OCI-LY7 (cell line): ENCODE data around the gene DGKH. TPM values are rescaled to one million over a fixed set of nuclear protein-coding genes. Genes with fewer than 3 reads are reported as not detected.
A peak's percentile ranks its signal among the peaks of the same experiment; 100 is the strongest.

Source experiments
- BruUV-seq: library from RNA; stranded (reverse); fragments of 400-500 nt; replicated peaks from 2 replicates; lab custom pipeline; 2021; lab: Mats Ljungman, UMichigan
- CTCF ChIA-PET: fragments of 300-600 bp; sonication (Branson Sonifier 250); formaldehyde crosslinking; loops from one replicate; lab custom pipeline; 2022; ENCODE audit warnings: antibody characterized with exemption; ENCODE audit not compliant: unreplicated experiment; lab: Charles Lee
- POLR2A ChIA-PET: fragments of 300-600 bp; sonication (Branson Sonifier 250); formaldehyde crosslinking; loops from one replicate; lab custom pipeline; 2022; ENCODE audit warnings: antibody characterized with exemption; lab: Charles Lee
- DNase-seq: peaks from one replicate; pipeline ENCODE4 v3.0.0-alpha.2; 2015; ENCODE audit warnings: low spot score
- H2AFZ ChIP-seq: fragments of 200-600 bp; sonication (generic), shearing (Covaris generic); 2 replicates; pipeline ENCODE4 v1.6.1; 2014; ENCODE audit warnings: mild to moderate bottlenecking, antibody characterized with exemption, low read length, moderate library complexity
- H3K27ac ChIP-seq: fragments of 200-600 bp; sonication (generic); 2 replicates; pipeline ENCODE4 v1.5.1; 2014; ENCODE audit warnings: mixed run types, low read depth, mild to moderate bottlenecking, moderate library complexity, low read length, inconsistent platforms; ENCODE audit not compliant: poor library complexity, severe bottlenecking
- H3K36me3 ChIP-seq: fragments of 200-600 bp; sonication (generic); 2 replicates; pipeline ENCODE4 v1.6.1; 2014; ENCODE audit warnings: mild to moderate bottlenecking, antibody characterized with exemption, low read length, moderate library complexity, mixed read lengths; ENCODE audit not compliant: insufficient read depth
- H3K4me1 ChIP-seq: fragments of 200-600 bp; sonication (generic); 2 replicates; pipeline ENCODE4 v1.5.1; 2014; ENCODE audit warnings: mild to moderate bottlenecking, low read length; ENCODE audit not compliant: insufficient read depth, poor library complexity, severe bottlenecking
- H3K4me2 ChIP-seq: fragments of 200-600 bp; sonication (generic); 2 replicates; pipeline ENCODE4 v1.6.1; 2014; ENCODE audit warnings: mild to moderate bottlenecking, low read length
- H3K4me3 ChIP-seq: fragments of 200-600 bp; sonication (generic); 2 replicates; pipeline ENCODE4 v1.5.1; 2014; ENCODE audit warnings: mild to moderate bottlenecking, low read depth, low read length; ENCODE audit not compliant: poor library complexity, severe bottlenecking
- H3K79me2 ChIP-seq: fragments of 200-600 bp; sonication (generic); 2 replicates; pipeline ENCODE4 v1.6.1; 2016; ENCODE audit warnings: low read depth, mild to moderate bottlenecking, low read length, moderate library complexity, mixed read lengths; ENCODE audit not compliant: insufficient read depth
- H3K9me2 ChIP-seq: fragments of 200-600 bp; sonication (generic); 2 replicates; pipeline ENCODE4 v1.6.1; 2016; ENCODE audit warnings: mild to moderate bottlenecking, low read length, mixed read lengths; ENCODE audit not compliant: insufficient read depth
- H3K9me3 ChIP-seq: fragments of 200-600 bp; sonication (generic); 2 replicates; pipeline ENCODE4 v1.6.1; 2014; ENCODE audit warnings: mild to moderate bottlenecking, mixed run types, low read length, mixed read lengths
- H4K20me1 ChIP-seq: fragments of 200-600 bp; sonication (generic); 2 replicates; pipeline ENCODE4 v1.6.1; 2014; ENCODE audit warnings: mild to moderate bottlenecking, antibody characterized with exemption, low read length, moderate library complexity, mixed read lengths; ENCODE audit not compliant: insufficient read depth
- CTCF ChIP-seq: fragments of 200-600 bp; sonication (generic); conservative IDR thresholded peaks from 2 replicates; pipeline ENCODE4 v1.5.1; 2014; ENCODE audit warnings: mild to moderate bottlenecking, antibody characterized with exemption, low read length, moderate library complexity, mixed read lengths
- EZH2phosphoT487 ChIP-seq: fragments of 200-600 bp; sonication (generic); IDR thresholded peaks from 2 replicates; pipeline ENCODE4 v1.6.1; 2018; ENCODE audit warnings: low read depth, borderline replicate concordance, mild to moderate bottlenecking, mixed run types, antibody characterized with exemption, low read length, moderate library complexity, mixed read lengths
- intact Hi-C: fragments of 100-400 bp; cut with micrococcal nuclease; formaldehyde crosslinking; loops from one replicate; pipeline ENCODE4 v1.10.0; 2022; ENCODE audit not compliant: unreplicated experiment
- total RNA-seq, 2 experiments: library from RNA; depleted of rRNA in 1 of 2; stranded (reverse); fragments of >200 nt in 1 of 2; shearing (Covaris generic) in 1 of 2; gene quantifications; 2 replicates each; pipeline ENCODE4 v1.2.3, GENCODE V29; 2014 to 2022

The DGKH gene
- total RNA-seq, 2 experiments from 2014 or later, result 6.2 to 16.1 TPM

- Histone ChIP-seq H2AFZ (peak overlapping the region; percentile 60; the same call in 1 of the 2 replicates), H3K27ac (no peak overlapping the region), H3K79me2 (no peaks in the 10 kb centered on the region), H3K4me3 (peak overlapping the region; percentile 71), H3K4me2 (peak overlapping the region; percentile 94), H3K9me2 (no peaks in the 10 kb centered on the region), H4K20me1 (no peaks in the 10 kb centered on the region; the same call in 1 of the 2 replicates), H3K4me1 (peaks cover 14% of the 10 kb centered on the region), H3K36me3 (no peaks in the 10 kb centered on the region), H3K9me3 (peaks cover 2% of the 10 kb centered on the region; the same call in 1 of the 2 replicates)
- TF ChIP-seq EZH2phosphoT487, result no peak
- TF ChIP-seq CTCF, result no peak
- CTCF ChIA-PET, result no interaction called here
- peak; percentile 53 for DNase-seq
- intact Hi-C loops, result loop anchor here (2.0 to 5.0 kb wide), 2 partner anchors 124 to 231 kb away; partner anchors contain the start of gene AKAP11
- POLR2A ChIA-PET, result interaction anchor here (1.1 to 1.2 kb wide), 2 partner anchors 80 to 125 kb away, joined by 3 to 6 read pairs; partner anchors contain the start of gene VWA8
- BruUV-seq, result no TSS peak
These were observed 7.3 kb upstream of the DGKH start for GRCh38 chr13:42041011-42041683.

GRCh38 chr13:42041684-42042035 is 6.8 kb upstream of the DGKH start:
- H4K20me1 ChIP-seq, result peaks cover 2% of the 10 kb centered on the region; the same call in 1 of the 2 replicates
- CTCF ChIA-PET, result no interaction called here
- peak overlapping the region; percentile 71 for H3K4me3 ChIP-seq
- no peak overlapping the region; the same call in 1 of the 2 replicates for H2AFZ ChIP-seq
- H3K4me1 ChIP-seq, result peaks cover 14% of the 10 kb centered on the region
- H3K4me2 ChIP-seq, result peak overlapping the region; percentile 94
- H3K36me3 ChIP-seq, result no peaks in the 10 kb centered on the region
- no peaks in the 10 kb centered on the region for H3K79me2 ChIP-seq
- no peak overlapping the region for H3K27ac ChIP-seq
- DNase-seq, result peak; percentile 36
- no peaks in the 10 kb centered on the region for H3K9me2 ChIP-seq
- POLR2A ChIA-PET, result interaction anchor here (1.1 to 1.2 kb wide), 2 partner anchors 81 to 126 kb away, joined by 3 to 6 read pairs; partner anchors contain the start of gene VWA8
- H3K9me3 ChIP-seq, result no peaks in the 10 kb centered on the region
- TF ChIP-seq CTCF (0 out of 2 replicates have a peak, but pooled peaks have one; percentile 26), EZH2phosphoT487 (no peak)
- intact Hi-C loops, result loop anchor here (2.0 to 5.0 kb wide), 2 partner anchors 125 to 231 kb away; partner anchors contain the start of gene AKAP11
- no TSS peak for BruUV-seq

- no peak overlapping the region for H3K4me3 ChIP-seq
- H3K9me2 ChIP-seq, result no peaks in the 10 kb centered on the region
- H4K20me1 ChIP-seq, result peaks cover 8% of the 10 kb centered on the region
- H3K4me2 ChIP-seq, result no peak overlapping the region
- CTCF ChIA-PET, result no interaction called here
- H3K79me2 ChIP-seq, result no peaks in the 10 kb centered on the region
- H3K4me1 ChIP-seq, result peaks cover 26% of the 10 kb centered on the region
- no peak for DNase-seq
- H3K27ac ChIP-seq, result no peak overlapping the region
- no TSS peak for BruUV-seq
- no peaks in the 10 kb centered on the region for H3K9me3 ChIP-seq
- TF ChIP-seq CTCF, result no peak
- no peak for TF ChIP-seq EZH2phosphoT487
- H3K36me3 ChIP-seq, result no peaks in the 10 kb centered on the region
- POLR2A ChIA-PET, result no interaction called here
- no peak overlapping the region for H2AFZ ChIP-seq
- intact Hi-C loops, result loop anchor here (5.0 kb wide), 1 partner anchor 229 kb away; the partner anchor contains the start of gene AKAP11
These were observed 4.8 kb upstream of the DGKH start for GRCh38 chr13:42043676-42044075.
